DOHH2 (cell line): ENCODE measurements around the gene WDR18.
A peak's percentile ranks its signal among the peaks of the same experiment; 100 is the strongest.

Source experiments
- H3F3A ChIP-seq: fragments of 200-600 bp; sonication (generic), shearing (Covaris generic); 2 replicates; pipeline ENCODE4 v1.6.0; 2016; ENCODE audit warnings: antibody characterized with exemption, mild to moderate bottlenecking; ENCODE audit not compliant: control insufficient read depth, insufficient read depth
- H3K27ac ChIP-seq: fragments of 200-600 bp; sonication (generic); 2 replicates; pipeline ENCODE4 v1.5.1; 2014; ENCODE audit warnings: low read depth, mild to moderate bottlenecking, low read length, moderate library complexity
- H3K27me3 ChIP-seq: fragments of 200-600 bp; sonication (generic); 2 replicates; pipeline ENCODE4 v1.6.1; 2014; ENCODE audit warnings: mild to moderate bottlenecking, low read length, mixed read lengths; ENCODE audit not compliant: control insufficient read depth
- H3K36me3 ChIP-seq: fragments of 200-600 bp; sonication (generic); 2 replicates; pipeline ENCODE4 v1.6.1; 2014; ENCODE audit warnings: mild to moderate bottlenecking, low read length, moderate library complexity, mixed read lengths; ENCODE audit not compliant: control insufficient read depth
- H3K4me1 ChIP-seq: fragments of 200-600 bp; sonication (generic); 2 replicates; pipeline ENCODE4 v1.6.1; 2014; ENCODE audit warnings: mild to moderate bottlenecking, low read length, mixed read lengths; ENCODE audit not compliant: control insufficient read depth
- H3K4me2 ChIP-seq: fragments of 200-600 bp; sonication (generic); 2 replicates; pipeline ENCODE4 v1.6.0; 2014; ENCODE audit warnings: mild to moderate bottlenecking, low read length, moderate library complexity
- H3K4me3 ChIP-seq: fragments of 200-600 bp; sonication (generic); 2 replicates; pipeline ENCODE4 v1.5.1; 2014; ENCODE audit warnings: mild to moderate bottlenecking, low read length, mixed read lengths
- H3K79me2 ChIP-seq: fragments of 200-600 bp; sonication (generic); 2 replicates; pipeline ENCODE4 v1.6.1; 2014; ENCODE audit warnings: mild to moderate bottlenecking, low read length, mixed read lengths; ENCODE audit not compliant: control insufficient read depth
- H3K9me2 ChIP-seq: fragments of 200-600 bp; sonication (generic); replicated peaks from 2 replicates; pipeline ENCODE4 v1.6.1; 2014; ENCODE audit warnings: mild to moderate bottlenecking, low read length, mixed read lengths; ENCODE audit not compliant: control insufficient read depth
- H3K9me3 ChIP-seq: fragments of 200-600 bp; sonication (generic); 2 replicates; pipeline ENCODE4 v1.6.1; 2014; ENCODE audit warnings: antibody characterized with exemption, low read length, mixed read lengths; ENCODE audit not compliant: control insufficient read depth, insufficient read depth
- H4K20me1 ChIP-seq: fragments of 200-600 bp; sonication (generic); 2 replicates; pipeline ENCODE4 v1.6.0; 2014; ENCODE audit warnings: low read depth, mild to moderate bottlenecking, antibody characterized with exemption, low read length, moderate library complexity; ENCODE audit not compliant: control insufficient read depth, insufficient read depth
- EZH2phosphoT487 ChIP-seq: fragments of 200-600 bp; sonication (generic); IDR thresholded peaks from 2 replicates; pipeline ENCODE4 v1.6.1; 2017; ENCODE audit warnings: borderline replicate concordance, mild to moderate bottlenecking, antibody characterized with exemption, low read length, moderate library complexity, mixed read lengths
- TF ChIP-seq, protein P1 (sequence below): fragments of 200-600 bp; sonication (generic); IDR thresholded peaks from one replicate; pipeline ENCODE4 v1.5.1; 2014; ENCODE audit warnings: antibody characterized with exemption, mild to moderate bottlenecking, low read depth, low read length; ENCODE audit not compliant: poor library complexity, severe bottlenecking

The WDR18 gene

DNA sequence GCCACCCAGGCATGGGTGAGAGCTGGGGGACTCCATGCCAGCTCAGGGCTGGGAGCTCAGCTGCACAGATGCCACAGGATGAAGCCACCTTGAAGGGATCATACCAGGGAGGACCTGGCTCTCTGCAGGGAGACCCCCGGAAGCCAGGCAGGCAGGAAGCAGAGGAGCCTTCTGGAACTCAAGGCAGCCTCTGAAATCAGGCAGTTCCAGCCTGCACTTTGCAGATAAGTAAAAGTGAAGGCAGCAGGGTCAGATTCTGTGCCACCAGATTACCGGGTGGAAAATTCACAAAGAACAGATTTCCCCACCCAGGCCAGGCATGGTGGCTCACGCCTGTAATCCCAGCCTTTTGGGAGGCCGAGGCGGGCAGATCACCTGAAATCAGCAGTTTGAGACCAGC is 34.2 kb downstream of the WDR18 start:
- peaks cover 53% of the 10 kb centered on the region for H3K4me1 ChIP-seq
- peaks cover 13% of the 10 kb centered on the region for H3F3A ChIP-seq
- H3K4me2 ChIP-seq, result peak overlapping the region; percentile 99
- H3K79me2 ChIP-seq, result peaks cover 76% of the 10 kb centered on the region
- no peak overlapping the region for H3K27ac ChIP-seq
- H3K27me3 ChIP-seq, result no peaks in the 10 kb centered on the region
- H3K36me3 ChIP-seq, result peaks cover 68% of the 10 kb centered on the region
- no peaks in the 10 kb centered on the region for H3K9me3 ChIP-seq
- H4K20me1 ChIP-seq, result peaks cover 40% of the 10 kb centered on the region
- TF ChIP-seq EZH2phosphoT487, result no peak
- TF ChIP-seq, protein P1, sequence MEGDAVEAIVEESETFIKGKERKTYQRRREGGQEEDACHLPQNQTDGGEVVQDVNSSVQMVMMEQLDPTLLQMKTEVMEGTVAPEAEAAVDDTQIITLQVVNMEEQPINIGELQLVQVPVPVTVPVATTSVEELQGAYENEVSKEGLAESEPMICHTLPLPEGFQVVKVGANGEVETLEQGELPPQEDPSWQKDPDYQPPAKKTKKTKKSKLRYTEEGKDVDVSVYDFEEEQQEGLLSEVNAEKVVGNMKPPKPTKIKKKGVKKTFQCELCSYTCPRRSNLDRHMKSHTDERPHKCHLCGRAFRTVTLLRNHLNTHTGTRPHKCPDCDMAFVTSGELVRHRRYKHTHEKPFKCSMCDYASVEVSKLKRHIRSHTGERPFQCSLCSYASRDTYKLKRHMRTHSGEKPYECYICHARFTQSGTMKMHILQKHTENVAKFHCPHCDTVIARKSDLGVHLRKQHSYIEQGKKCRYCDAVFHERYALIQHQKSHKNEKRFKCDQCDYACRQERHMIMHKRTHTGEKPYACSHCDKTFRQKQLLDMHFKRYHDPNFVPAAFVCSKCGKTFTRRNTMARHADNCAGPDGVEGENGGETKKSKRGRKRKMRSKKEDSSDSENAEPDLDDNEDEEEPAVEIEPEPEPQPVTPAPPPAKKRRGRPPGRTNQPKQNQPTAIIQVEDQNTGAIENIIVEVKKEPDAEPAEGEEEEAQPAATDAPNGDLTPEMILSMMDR, result no peak
- H3K9me2 ChIP-seq, result no peaks in the 10 kb centered on the region
- peak overlapping the region; percentile 100 for H3K4me3 ChIP-seq

DNA sequence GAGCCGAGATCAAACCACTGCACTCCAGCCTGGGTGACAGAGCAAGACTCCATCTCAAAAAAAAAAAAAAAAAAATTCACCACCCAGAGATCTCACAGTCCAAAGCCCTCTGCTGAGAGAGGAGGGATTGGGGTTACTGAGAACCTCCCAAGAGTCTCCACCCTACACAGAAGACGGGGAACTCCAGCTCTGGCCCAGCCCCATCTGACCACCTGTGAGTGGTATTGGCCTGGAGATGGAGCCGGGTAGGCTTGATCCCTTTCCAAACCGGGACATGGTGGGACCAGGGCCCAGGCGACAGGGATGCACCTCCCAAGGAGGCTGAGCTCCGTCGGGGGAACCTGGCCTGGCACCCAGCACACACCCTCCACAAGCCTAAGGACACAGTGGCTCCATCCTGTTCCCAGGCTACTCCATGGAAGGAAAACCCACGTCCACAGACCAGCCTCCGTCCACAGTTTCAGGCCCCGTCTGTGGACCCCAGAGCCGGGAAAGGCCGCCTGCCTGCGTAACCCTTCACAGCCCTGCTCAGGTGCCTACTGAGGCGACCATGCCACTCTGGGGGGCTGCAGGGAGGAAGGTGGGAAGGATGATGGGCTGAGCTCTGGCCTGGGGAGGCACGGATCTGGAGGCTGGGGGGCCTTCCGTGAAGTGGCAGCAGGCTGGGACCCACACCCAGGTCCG is 34.9 kb downstream of the WDR18 start:
- no peaks in the 10 kb centered on the region for H3K9me3 ChIP-seq
- peaks cover 40% of the 10 kb centered on the region for H4K20me1 ChIP-seq
- H3F3A ChIP-seq, result peaks cover 15% of the 10 kb centered on the region
- peaks cover 61% of the 10 kb centered on the region for H3K36me3 ChIP-seq
- H3K4me2 ChIP-seq, result peak overlapping the region; percentile 99
- no peaks in the 10 kb centered on the region for H3K9me2 ChIP-seq
- H3K27me3 ChIP-seq, result no peaks in the 10 kb centered on the region
- H3K27ac ChIP-seq, result no peak overlapping the region; the same call in 1 of the 2 replicates
- H3K79me2 ChIP-seq, result peaks cover 69% of the 10 kb centered on the region
- H3K4me3 ChIP-seq, result peak overlapping the region; percentile 100
- TF ChIP-seq EZH2phosphoT487, result no peak
- TF ChIP-seq, protein P1, result no peak
- H3K4me1 ChIP-seq, result peaks cover 59% of the 10 kb centered on the region

DNA sequence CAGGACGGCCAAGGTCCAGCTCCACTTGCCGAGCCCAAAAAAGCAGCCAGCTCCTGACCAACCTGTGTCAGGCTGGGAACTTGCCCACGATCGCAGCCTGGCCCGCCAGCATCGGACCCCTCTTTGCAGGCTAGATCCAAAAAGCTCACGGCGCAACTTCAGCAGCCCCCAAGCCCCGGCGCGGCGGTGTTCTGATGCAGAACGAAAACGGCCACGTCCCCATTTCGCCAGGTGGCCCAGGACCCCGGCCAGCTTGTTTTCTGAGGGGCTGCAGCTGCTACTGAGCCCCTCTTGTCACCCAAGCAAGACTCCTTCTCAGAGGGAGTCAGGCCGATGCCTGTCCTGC is 35.4 kb downstream of the WDR18 start:
- TF ChIP-seq EZH2phosphoT487, result no peak
- TF ChIP-seq, protein P1, result no peak
- Histone ChIP-seq H3K9me3 (no peaks in the 10 kb centered on the region), H3K27ac (peak overlapping the region; percentile 74), H3K4me3 (peak overlapping the region; percentile 100), H3K9me2 (no peaks in the 10 kb centered on the region), H4K20me1 (peaks cover 40% of the 10 kb centered on the region), H3F3A (peaks cover 17% of the 10 kb centered on the region), H3K79me2 (peaks cover 64% of the 10 kb centered on the region), H3K4me2 (peak overlapping the region; percentile 99), H3K4me1 (peaks cover 59% of the 10 kb centered on the region), H3K36me3 (peaks cover 56% of the 10 kb centered on the region), H3K27me3 (no peaks in the 10 kb centered on the region)
